GM19240 (cell line): ENCODE measurements around the gene PPP2R5B.

Experiments used
- DNase-seq: peaks from one replicate; pipeline ENCODE4 v3.0.0; 2011; ENCODE audit warnings: low spot score; ENCODE audit not compliant: insufficient read length

The PPP2R5B gene

DNA sequence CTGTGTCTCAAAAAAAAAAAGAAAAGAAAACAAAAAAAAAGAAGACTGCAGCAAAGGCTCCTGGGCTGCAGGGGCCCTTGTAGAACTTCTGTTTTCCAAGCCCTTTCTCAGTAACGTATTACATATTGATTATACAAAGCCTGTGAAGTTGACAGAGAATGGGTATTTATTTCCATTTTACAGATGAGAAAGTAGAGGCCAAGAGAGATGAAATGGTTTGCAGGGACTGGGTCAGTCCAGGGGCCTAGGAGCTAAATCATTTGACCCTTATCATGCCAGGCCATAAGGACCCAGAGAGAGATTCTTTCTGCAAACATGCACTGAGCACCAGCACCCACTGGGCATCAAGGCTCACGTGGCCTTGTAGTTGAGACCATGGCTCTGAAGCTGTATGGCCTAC, 4.5 kb downstream of the PPP2R5B start:
- DNase-seq = no peak

DNA sequence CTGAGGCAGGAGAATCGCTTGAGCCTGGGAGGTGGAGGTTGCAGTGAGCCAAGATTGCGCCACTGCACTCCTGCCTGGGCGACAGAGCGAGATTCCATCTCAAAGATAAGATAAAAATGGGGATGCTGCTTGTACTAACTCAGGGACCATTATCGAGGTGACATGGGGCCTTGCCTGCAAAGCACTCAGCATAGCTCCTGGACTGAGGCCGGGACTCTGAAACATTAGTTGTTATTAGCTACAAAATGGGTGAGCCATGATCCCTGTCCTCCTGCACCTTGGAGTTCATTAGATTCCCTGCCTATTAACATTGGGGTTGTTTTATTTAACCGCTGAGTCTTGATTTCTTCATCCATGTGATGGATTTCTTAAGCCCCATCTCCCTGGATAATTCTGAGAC, 5.1 kb downstream of the PPP2R5B start:
- DNase-seq = no peak

DNA sequence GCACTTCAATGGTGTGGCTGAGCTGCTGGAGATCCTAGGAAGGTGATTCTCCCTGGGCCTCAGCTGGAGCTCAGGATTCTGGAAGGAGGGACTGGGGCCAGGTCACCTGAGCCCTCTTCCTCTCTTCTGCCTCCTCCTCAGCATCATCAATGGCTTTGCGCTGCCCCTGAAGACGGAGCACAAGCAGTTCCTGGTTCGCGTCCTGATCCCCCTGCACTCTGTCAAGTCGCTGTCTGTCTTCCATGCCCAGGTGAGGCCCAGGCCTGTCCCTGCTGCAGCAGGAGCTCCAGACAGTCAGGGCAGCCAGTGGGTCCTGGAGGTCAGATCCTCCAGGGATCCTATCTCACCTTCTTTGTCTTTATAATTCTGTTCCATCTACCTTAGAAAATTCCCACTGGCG, 5.9 kb downstream of the PPP2R5B start:
- no peak for DNase-seq

DNA sequence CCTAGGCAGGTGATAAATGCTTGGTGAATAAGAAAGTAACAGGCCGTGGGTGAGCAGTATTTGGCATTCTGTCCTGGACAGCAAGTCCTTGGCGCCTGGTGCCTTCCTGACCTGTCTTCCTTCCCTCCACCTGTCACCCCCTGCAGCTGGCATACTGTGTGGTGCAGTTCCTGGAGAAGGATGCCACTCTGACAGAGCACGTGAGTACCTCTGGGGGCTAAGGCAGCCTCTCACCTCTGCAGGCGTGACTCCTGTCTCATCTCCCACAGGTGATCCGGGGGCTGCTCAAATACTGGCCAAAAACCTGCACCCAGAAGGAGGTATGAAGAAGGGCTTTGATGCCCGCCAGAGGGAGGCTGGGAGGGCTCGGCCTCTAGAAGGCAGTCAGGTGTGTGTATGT, 6.8 kb downstream of the PPP2R5B start:
- DNase-seq = no peak

DNA sequence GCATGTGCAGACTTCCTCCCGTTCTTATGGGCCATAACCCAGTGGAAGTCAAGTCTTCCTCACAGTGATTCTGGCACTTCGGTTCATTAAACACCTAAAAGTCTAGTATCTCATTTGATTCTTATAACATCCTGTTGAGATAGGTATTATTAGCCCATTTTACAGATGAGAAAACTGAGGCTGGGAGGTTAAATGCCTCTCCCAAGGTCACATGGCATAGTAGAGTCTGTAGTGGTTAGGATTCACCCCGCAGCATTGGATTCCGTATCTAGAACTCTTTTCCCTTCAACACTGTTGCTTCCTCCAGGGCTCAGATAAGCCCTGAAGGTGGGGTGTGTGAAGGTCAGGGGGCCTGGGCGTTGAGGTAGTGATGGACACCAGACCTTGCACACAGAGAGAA, 7.8 kb downstream of the PPP2R5B start:
- no peak for DNase-seq

DNA sequence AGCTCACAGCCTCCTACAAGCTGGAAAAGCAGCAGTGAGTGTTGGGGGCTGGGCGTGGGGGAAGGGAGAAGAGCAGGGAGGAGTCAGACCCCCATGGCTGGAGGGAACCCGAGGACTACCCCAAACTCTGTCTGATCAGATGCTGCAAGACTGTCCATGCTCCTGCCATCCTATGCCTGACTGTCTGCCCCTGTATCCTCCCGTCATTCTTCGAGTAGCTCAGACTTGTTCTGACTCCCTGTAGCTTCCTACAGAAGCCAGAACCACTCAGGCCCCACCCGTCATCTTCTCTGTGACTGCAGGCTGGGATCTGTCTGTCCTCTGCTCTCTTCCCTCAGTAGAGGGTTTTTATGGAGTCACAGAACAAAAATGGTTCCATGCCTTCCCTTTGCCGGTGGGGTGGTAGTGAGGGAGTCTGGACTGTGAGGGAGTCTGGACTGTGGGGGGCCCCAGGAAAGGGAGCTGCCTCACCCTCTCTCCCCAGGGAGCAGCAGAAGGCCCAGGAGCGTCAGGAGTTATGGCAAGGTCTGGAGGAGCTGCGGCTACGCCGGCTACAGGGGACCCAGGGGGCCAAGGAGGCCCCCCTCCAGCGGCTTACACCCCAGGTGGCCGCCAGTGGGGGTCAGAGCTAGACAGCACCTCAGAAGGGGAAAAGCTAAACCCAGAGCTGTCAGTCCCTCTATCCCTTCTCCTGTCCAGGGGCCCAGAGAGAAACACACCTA, 8.9 kb downstream of the PPP2R5B start:
- no peak for DNase-seq

DNA sequence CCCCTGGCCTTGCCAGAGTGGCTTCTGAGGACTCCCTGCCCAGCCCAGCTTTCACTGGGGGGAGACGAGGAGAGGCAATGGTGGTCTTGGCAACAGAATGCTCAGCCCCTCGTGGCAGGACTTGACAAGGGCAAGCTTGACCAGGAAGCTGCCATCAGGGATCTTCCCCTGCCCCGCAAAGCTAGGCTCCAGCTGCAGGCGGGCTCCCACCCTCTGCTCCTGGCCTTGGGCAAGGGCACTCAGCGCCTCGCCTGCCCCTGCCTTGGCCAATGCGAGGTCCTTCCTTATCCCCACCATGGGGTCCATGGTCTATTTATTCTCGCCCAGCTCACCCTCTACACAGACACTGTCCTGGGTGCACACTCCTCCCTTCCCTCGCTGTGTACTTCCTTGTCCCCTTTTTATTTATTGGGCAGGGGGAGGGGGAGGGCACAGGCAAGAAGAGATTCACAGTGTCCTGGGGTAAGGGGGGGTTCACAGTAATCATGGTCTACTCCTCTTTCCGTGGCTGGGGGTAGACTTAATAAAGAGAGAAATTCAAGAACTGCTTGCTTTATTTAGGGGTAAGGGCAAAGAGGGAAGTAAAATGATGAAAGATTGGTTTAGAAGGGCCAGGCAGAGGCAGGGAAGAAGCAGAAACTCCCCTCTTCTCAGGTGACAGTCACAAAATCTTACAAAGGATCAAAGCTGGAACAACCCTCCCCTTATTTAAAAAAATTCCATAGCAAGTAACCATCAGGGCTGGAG, 9.6 kb downstream of the PPP2R5B start:
- no peak for DNase-seq

DNA sequence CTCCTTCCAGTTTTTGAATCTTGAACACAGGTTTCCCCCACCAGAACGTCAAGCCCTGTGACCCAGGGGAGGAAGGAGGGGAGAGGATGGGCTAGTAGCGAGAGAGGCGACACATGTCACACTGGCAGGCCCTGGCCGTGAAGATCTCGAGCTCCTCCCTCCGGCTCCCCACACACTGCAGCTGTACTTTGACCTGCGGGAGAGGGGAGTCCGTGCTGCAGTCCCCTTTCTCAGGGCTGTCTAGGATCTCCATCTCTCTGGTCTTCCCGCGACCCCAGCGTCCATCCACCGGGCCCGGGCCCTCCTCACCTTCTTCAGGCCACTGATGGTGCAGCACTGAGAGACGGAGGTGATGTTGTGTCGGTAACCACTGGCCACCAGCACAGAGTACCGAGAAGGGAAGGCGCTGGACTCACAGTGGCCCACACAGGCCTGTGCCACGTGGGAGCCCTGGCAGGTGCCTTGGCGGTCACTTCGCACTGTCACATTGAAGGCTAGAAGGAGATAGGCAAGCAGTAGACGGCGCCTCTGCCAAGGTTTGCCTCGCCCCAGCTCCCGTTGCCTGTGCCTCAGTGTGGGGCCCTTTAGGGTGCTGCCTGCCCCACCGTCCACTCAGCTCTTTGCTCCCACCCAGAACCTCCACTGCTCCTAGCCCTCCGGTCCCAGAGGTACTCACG, 10.3 kb downstream of the PPP2R5B start:
- no peak for DNase-seq

DNA sequence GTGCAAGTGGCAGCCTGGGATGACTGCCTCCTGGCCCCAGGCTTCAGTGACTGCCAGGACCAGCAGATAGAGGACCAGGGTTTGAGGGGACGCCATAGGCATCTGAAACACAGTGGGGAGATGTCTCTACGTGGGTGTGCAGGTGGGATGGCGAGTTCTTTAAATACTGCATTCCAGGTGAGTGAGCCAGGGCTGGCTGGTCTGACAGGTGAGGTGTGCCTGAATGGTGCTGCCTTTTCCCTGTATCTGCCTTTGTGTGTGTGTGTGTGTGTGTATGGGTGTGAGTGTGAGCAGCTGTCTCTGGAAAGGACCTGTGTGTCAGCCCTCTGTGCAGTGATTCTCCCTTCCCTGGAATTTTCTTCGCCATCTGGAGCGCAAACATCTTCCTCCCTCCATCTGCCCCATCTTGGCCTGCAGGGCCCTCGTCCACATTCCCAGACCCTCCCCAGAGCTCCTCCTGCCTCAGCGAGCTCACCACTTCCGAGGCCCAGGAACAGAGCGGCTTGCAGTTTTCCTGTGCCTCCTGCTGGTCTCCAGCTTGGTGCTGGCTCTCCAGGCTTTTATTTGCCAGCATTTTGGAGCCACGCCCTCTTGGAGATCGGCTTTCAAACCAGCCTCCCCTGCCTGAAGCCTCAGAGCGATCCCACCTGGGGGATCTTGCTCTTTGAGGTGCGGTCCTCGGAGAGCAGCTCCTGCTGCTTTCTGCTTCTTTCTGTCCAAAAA, 11.0 kb downstream of the PPP2R5B start, which contains the start of gene GPHA2:
Gene GPHA2, minus strand, starts transcription at position 535 of the 723 bp plus-strand sequence. Its CDS starts 433 bp downstream, at position 102.
- DNase-seq = no peak

DNA sequence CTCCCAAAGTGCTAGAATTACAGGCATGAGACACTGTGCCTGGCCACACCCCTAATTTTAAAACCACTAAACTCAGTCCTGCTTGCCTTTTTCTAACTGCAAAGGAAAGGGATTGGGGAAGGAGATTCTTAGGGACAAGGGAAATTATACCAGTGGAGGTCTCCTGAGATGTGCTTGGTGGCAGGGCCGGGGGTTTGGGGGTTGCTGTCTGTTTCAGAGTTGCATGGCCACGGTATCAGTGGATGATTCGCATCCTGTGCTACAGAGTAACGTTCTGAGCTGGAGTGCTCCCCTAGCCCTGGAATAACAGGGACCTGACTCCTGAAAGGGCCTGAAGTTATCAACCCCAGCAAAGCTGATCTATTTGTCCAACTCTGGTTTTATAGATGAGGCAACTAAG, 12.1 kb downstream of the PPP2R5B start:
- DNase-seq = no peak

DNA sequence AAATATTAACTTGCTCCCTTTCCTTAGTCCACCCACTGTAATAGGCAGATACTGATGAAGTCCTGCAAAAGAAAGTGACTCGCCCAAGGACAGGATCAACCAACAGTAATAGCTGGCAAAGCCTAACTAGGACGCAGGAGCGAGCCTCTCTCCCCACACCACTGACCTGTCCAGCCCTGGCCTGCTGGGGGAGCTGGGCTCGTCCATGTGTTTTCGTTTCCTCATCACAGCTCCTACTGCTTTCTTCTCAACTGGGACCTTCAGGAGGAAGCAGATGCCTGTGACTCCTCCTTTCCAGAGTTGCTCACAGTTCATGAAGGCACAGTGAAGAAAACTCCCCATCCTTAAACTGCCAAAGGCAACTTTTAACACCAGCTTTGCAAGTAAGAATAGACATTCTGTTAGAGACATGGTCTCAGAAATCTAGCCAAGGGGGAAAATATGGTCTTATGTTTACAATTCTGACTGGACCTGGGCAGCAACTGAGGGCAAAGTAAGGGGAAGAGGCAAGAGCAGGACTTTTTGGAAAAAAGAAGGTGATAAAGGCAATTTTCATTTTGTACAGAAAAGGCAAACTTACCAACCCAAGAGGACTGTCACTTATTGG, 22.8 kb downstream of the PPP2R5B start:
- no peak for DNase-seq

DNA sequence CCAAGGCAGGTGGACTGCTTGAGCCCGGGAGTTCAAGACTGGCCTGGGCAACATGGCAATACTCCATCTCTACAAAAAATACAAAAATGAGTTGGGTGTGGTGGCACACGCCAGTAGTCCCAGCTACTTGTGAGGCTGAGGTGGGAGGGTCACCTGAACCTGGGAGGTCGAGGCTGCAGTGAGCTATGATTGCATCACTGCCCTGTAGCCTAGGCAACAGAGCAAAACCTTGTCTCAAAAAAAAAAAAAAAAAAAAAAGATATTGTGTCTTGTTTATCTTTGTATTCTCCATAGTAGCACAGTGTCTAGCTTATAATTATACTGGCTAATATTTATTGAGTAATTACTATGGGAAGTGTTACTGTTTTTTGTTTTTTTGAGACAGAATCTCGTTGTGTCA, 27.0 kb downstream of the PPP2R5B start:
- no peak for DNase-seq

DNA sequence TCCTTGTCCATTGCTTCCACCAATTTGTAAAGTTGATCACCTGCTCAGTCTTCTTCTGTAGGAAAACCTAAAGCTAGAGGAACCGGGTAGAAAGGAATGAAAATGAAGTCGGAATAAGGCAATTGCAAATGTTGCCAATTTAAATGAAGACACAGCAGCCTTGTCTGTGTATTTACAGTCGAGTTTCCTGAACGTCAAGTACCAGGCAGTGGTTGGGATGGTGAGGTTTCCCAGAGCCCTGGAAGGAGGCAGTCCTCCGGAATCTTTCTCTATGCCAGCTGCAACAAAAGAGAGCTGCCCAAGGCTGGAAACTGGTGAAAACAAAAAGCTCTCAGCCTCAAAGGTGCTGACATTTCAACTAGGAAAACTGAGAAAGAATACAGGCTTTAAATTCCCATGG, 29.7 kb downstream of the PPP2R5B start:
- DNase-seq = no peak

DNA sequence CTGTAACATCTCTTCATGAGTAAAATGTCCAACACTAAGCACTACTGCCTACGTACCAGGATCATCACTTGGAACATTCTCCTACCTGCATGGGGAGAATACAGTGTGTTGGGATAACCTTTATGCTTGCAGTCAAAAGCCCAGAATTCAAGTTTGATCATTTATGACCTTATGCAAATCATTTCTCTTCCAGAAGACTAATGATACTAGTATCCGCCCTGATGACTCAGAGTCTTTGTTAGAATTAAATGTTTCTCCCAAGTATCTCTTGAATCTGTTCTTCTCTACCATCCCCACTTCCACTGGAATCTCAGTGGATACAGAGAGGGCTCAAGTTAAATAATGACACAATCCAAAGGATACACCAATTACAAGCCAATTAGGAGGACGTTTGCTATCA, 35.0 kb downstream of the PPP2R5B start:
- DNase-seq = no peak

DNA sequence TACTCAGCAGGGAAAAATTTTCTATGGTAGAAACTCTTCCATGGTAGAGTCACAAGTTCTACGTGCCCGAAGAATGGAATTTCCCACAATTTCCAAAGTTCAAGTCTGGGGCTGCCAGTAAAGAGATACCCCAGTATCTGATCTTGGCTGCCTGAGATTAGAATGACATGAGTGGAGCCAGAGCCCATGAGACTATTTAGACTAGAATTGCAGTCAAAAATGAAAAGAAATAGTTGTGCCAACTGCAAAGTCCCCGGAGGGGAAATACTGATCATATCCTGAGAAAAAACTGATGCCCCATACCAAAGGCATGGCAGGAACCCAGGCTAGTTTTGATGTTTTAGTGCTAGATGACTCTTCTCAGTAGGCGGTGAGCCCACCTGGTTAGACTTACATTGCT, 36.2 kb downstream of the PPP2R5B start:
- no peak for DNase-seq

DNA sequence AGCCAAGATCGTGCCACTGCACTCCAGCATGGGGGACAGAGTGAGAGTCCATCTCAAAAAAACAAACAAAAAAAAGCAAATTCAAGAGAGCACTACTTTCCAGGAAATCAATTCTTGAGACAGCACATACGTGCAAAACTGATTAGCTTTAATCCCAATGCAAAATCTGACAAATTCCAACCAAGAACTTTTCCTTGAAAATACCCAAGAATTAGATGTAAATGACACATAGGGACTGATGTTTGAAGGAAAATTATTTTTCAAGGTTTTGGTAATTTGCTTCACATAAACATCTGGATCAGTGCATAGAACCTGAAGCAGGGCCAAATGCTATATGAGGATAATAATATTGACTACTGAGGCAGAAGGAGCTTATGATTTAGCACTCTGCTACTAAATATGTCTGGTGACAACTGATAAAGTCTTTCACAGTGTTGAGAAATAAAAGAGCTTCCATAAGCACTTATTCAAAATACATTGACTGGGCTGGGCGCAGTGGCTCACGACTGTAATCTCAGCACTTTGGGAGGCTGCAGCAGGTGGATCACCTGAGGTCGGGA, 38.7 kb downstream of the PPP2R5B start:
- no peak for DNase-seq

DNA sequence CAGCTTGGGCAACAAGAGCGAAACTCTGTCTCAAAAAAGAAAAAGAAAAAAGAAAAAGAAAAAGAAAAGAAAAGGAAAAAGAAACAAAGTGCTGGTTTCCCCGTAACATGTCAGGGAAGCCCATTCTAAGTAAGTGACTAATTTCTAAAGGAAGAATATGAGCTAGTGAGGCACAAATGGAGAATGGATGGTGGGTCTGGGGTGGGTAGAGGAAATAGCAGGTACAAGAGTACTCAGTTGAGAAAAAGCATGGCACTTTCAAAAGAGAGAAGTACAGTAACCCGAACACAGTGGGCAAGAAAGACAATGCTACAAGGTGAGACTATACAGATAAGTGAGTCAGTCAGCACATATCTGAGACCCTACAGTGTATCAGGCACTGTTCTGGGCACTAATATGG, 42.9 kb downstream of the PPP2R5B start:
- no peak for DNase-seq

DNA sequence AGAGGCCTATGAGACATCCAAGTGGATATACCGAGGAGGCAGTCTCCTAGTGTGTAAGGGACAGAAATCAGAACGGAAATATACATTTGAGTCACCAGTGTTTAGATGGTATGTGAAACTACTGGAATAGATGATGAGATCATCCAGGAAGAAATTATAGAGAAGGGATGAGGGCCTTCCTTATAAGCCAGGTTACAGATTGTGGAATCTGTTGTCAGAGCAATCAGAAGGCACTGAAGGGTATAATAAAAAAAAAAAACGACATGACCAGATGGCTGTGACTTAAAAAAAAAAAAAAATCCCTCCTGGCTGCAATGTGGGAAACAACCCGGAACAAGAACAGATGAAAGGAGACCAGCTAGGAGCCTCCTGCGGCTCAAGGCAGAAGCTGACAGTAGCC, 44.7 kb downstream of the PPP2R5B start:
- DNase-seq = no peak

DNA sequence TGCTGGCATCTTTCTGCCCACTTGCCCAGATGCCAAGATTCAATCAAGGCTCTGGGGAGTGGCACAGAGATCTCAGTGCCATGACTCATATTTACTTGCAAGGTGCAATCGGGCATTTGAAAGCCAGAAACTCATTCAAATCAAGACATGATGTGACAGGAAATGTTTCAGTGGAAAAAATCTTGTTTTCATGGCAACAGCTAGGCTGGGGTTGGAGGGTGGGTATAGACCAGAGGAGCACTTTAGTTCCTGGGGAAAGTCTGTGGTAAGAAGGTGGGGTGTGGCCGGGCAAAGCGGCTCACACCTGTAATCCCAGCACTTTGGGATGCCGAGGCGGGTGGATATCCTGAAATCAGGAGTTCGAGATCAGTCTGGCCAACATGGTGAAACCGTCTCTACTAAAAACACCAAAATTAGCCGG, 46.3 kb downstream of the PPP2R5B start:
- DNase-seq = no peak

DNA sequence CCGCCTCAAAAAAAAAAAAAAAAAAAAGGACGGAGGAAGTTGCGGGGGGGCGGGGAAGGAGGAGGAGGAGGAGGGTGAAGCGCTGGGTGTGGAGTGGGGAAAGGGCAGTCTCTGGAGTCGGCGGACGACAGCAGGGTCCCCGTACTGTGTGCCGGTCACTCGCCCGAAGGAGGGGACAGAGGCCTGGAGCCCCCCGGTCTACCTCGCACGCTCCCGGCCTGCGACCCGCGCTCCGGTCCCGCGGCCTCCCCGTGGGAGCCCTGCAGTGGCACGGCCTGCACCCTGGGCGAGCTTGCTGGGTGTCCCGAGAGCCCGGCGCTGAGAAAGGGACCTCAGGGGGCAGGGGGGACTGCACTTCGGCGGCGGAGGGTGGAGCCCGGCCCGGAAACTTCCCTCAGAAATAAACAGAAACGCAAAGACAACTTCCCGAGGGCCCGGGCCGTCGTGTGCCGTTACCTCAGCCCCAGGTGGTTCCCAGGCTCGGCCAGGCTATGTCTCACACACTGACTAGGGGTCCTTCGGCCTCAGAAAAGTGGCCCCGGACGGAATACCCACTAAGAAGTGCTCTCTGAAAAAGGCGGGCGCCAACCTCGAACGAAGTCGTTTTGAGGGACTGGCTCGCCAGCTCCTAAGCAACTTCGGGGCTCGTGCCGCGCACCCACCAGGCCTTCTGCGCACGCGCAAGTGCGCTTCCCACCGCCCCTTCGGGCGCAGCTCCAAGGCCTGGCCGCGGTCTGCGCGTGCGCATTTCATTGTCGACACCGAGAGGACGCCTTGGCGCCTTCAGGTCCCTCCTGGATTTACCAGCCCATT, 47.1 kb downstream of the PPP2R5B start, which contains the start of gene MAJIN:
Gene MAJIN, minus strand, starts transcription at position 688 of the 813 bp plus-strand sequence. CDS start 12,703 bp downstream, outside the sequence.
- peak; percentile 65 for DNase-seq
